Ectodermal cell (in vitro differentiated cells): Measurements from ENCODE around the gene SEPHS1.

Experiments
- H3K27ac ChIP-seq: 2 replicates; pipeline ENCODE4 v1.7.0; 2013; ENCODE audit warnings: mild to moderate bottlenecking, low read depth, low read length; ENCODE audit not compliant: insufficient read depth, poor library complexity, severe bottlenecking
- H3K27me3 ChIP-seq: 2 replicates; pipeline ENCODE4 v1.7.0; 2013; ENCODE audit warnings: mild to moderate bottlenecking, low read length; ENCODE audit not compliant: insufficient read depth, control insufficient read depth, poor library complexity, severe bottlenecking
- H3K36me3 ChIP-seq: one replicate; pipeline ENCODE4 v1.7.0; 2013; ENCODE audit warnings: low read length; ENCODE audit not compliant: control insufficient read depth, insufficient read depth
- H3K4me1 ChIP-seq: one replicate; pipeline ENCODE4 v1.7.0; 2013; ENCODE audit warnings: low read length; ENCODE audit not compliant: control insufficient read depth, insufficient read depth
- H3K4me3 ChIP-seq: 2 replicates; pipeline ENCODE4 v1.7.0; 2013; ENCODE audit warnings: low read depth, low read length, control low read depth; ENCODE audit not compliant: insufficient read depth
- H3K9me3 ChIP-seq: 2 replicates; pipeline ENCODE4 v1.7.0; 2013; ENCODE audit warnings: mild to moderate bottlenecking, low read length, moderate library complexity; ENCODE audit not compliant: control insufficient read depth
- WGBS, 2 experiments: methylation state at CpG; one replicate each; pipeline ENCODE4 v1.1.7; 2013; ENCODE audit warnings: missing lambda C conversion rate in 2 of 2; 5-methylcytosine and 5-hydroxymethylcytosine counted together

The SEPHS1 gene

GRCh38 chr10:13346283-13347042 is 1.6 kb downstream of the SEPHS1 start:
- Histone ChIP-seq H3K27me3 (peaks cover 30% of the 10 kb centered on the region), H3K4me3 (peak overlapping the region; percentile 76), H3K9me3 (no peaks in the 10 kb centered on the region), H3K27ac (peak overlapping the region; percentile 97), H3K36me3 (peaks cover 4% of the 10 kb centered on the region), H3K4me1 (peaks cover 30% of the 10 kb centered on the region)
- 3% methylated on average over 16 of the region's 18 CpGs for WGBS, 2 experiments

GRCh38 chr10:13340626-13341376 is 7.3 kb downstream of the SEPHS1 start:
- no peaks in the 10 kb centered on the region for H3K9me3 ChIP-seq
- H3K4me1 ChIP-seq: peaks cover 1% of the 10 kb centered on the region
- H3K4me3 ChIP-seq: no peak overlapping the region
- peaks cover 14% of the 10 kb centered on the region for H3K36me3 ChIP-seq
- H3K27ac ChIP-seq: no peak overlapping the region
- 88 to 89% methylated on average over 10 to 11 of the region's 12 CpGs for WGBS, 2 experiments
- H3K27me3 ChIP-seq: no peaks in the 10 kb centered on the region

- no peak overlapping the region for H3K27ac ChIP-seq
- no peaks in the 10 kb centered on the region for H3K9me3 ChIP-seq
- H3K27me3 ChIP-seq: no peaks in the 10 kb centered on the region
- H3K36me3 ChIP-seq: peaks cover 16% of the 10 kb centered on the region
- no peaks in the 10 kb centered on the region for H3K4me1 ChIP-seq
- no peak overlapping the region for H3K4me3 ChIP-seq
- WGBS, 2 experiments: 95 to 97% methylated on average over 9 of the region's 9 CpGs
These were observed 8.0 kb downstream of the SEPHS1 start for GRCh38 chr10:13340068-13340467.

- H3K36me3 ChIP-seq: peaks cover 13% of the 10 kb centered on the region
- no peaks in the 10 kb centered on the region for H3K4me1 ChIP-seq
- H3K27ac ChIP-seq: no peak overlapping the region
- no peaks in the 10 kb centered on the region for H3K27me3 ChIP-seq
- WGBS, 2 experiments: 93 to 95% methylated on average over 10 of the region's 10 CpGs
- H3K4me3 ChIP-seq: no peak overlapping the region
- H3K9me3 ChIP-seq: no peaks in the 10 kb centered on the region
These were observed 9.5 kb downstream of the SEPHS1 start for GRCh38 chr10:13338390-13339110.

GRCh38 chr10:13337827-13338196 is 10.3 kb downstream of the SEPHS1 start:
- Histone ChIP-seq H3K9me3 (no peaks in the 10 kb centered on the region), H3K27ac (no peak overlapping the region), H3K27me3 (no peaks in the 10 kb centered on the region), H3K36me3 (peaks cover 12% of the 10 kb centered on the region), H3K4me3 (no peak overlapping the region), H3K4me1 (no peaks in the 10 kb centered on the region)
- 97 to 99% methylated on average over 6 of the region's 6 CpGs for WGBS, 2 experiments

GRCh38 chr10:13337128-13337826 is 10.8 kb downstream of the SEPHS1 start:
- WGBS, 2 experiments: 94 to 95% methylated on average over 4 of the region's 4 CpGs

GRCh38 chr10:13335881-13336280 is 12.2 kb downstream of the SEPHS1 start:
- H3K27me3 ChIP-seq: no peaks in the 10 kb centered on the region
- no peaks in the 10 kb centered on the region for H3K9me3 ChIP-seq
- H3K27ac ChIP-seq: no peak overlapping the region
- 97 to 98% methylated on average over 9 of the region's 9 CpGs for WGBS, 2 experiments
- H3K36me3 ChIP-seq: peaks cover 28% of the 10 kb centered on the region
- H3K4me3 ChIP-seq: no peak overlapping the region
- no peaks in the 10 kb centered on the region for H3K4me1 ChIP-seq

More at GRCh38 chr10:13337128-13337826, 10.8 kb downstream of the SEPHS1 start:
- no peaks in the 10 kb centered on the region for H3K27me3 ChIP-seq
- H3K4me1 ChIP-seq: no peaks in the 10 kb centered on the region
- H3K27ac ChIP-seq: no peak overlapping the region
- H3K4me3 ChIP-seq: no peak overlapping the region
- H3K36me3 ChIP-seq: peaks cover 14% of the 10 kb centered on the region
- H3K9me3 ChIP-seq: no peaks in the 10 kb centered on the region

- Histone ChIP-seq H3K4me3 (no peak overlapping the region), H3K9me3 (no peaks in the 10 kb centered on the region), H3K27ac (no peak overlapping the region), H3K4me1 (peaks cover 10% of the 10 kb centered on the region), H3K36me3 (peaks cover 29% of the 10 kb centered on the region), H3K27me3 (no peaks in the 10 kb centered on the region)
- WGBS, 2 experiments: 89 to 96% methylated on average over 2 of the region's 2 CpGs
These were observed 13.5 kb downstream of the SEPHS1 start for GRCh38 chr10:13334556-13334955.

GRCh38 chr10:13331646-13332045 is 16.4 kb downstream of the SEPHS1 start:
- H3K4me3 ChIP-seq: no peak overlapping the region
- H3K4me1 ChIP-seq: peaks cover 12% of the 10 kb centered on the region
- H3K27me3 ChIP-seq: no peaks in the 10 kb centered on the region
- H3K9me3 ChIP-seq: no peaks in the 10 kb centered on the region
- H3K36me3 ChIP-seq: peaks cover 33% of the 10 kb centered on the region
- WGBS, 2 experiments: 90 to 92% methylated on average over 5 of the region's 5 CpGs
- no peak overlapping the region for H3K27ac ChIP-seq
